HEK293 (cell line): Measurements from ENCODE around the gene MARCHF3.

Experiments used
- CTCF ChIA-PET: fragments of 350-600 bp; formaldehyde crosslinking; extraction: SDS; loops from one replicate; lab custom pipeline; 2021; ENCODE audit warnings: antibody characterized with exemption; lab: Yijun Ruan, JAX
- POLR2A ChIA-PET: fragments of 300-600 bp; formaldehyde crosslinking; extraction: SDS; loops from one replicate; lab custom pipeline; 2020; ENCODE audit warnings: antibody characterized with exemption, inconsistent platforms; lab: Yijun Ruan, JAX
- H3K27ac ChIP-seq: fragments of 200-500 bp; sonication (Bioruptor generic); 2 replicates; pipeline ENCODE4 v1.5.1; 2014; ENCODE audit warnings: low read depth, low read length, control low read depth, inconsistent platforms; ENCODE audit errors: extremely low read depth
- H3K36me3 ChIP-seq, 2 experiments: fragments of 200-500 bp in 1 of 2; sonication (Bioruptor generic) in 1 of 2; 1 replicate in 1 of 2; 2 replicates in 1 of 2; pipeline ENCODE4 v1.5.1; 2014 to 2017; ENCODE audit warnings: inconsistent platforms in 2 of 2, low read length in 2 of 2; ENCODE audit not compliant: control insufficient read depth in 2 of 2, insufficient read depth in 1 of 2
- H3K4me1 ChIP-seq: fragments of 200-500 bp; sonication (Bioruptor generic); 2 replicates; pipeline ENCODE4 v1.5.1; 2014; ENCODE audit warnings: mild to moderate bottlenecking, low read length, inconsistent platforms; ENCODE audit not compliant: control insufficient read depth, insufficient read depth
- H3K4me3 ChIP-seq: 2 replicates; pipeline ENCODE4 v1.5.1; 2011; ENCODE audit warnings: low read depth, mild to moderate bottlenecking, control low read depth, low read length, moderate library complexity
- H3K9me3 ChIP-seq: fragments of 200-500 bp; sonication (Bioruptor generic); 2 replicates; pipeline ENCODE4 v1.5.1; 2014; ENCODE audit warnings: low read depth, low read length, inconsistent platforms; ENCODE audit not compliant: control insufficient read depth, insufficient read depth
- HIC1 ChIP-seq: fragments of 450-650 bp; formaldehyde crosslinking; IDR thresholded peaks from 2 replicates; pipeline ENCODE4 v1.5.1; 2016; ENCODE audit warnings: missing biosample characterization, missing genetic modification characterization
- INSM2 ChIP-seq: fragments of 450-650 bp; formaldehyde crosslinking; IDR thresholded peaks from 2 replicates; pipeline ENCODE4 v1.5.1; 2016; ENCODE audit warnings: missing biosample characterization, missing genetic modification characterization
- KLF1 ChIP-seq: fragments of 450-650 bp; formaldehyde crosslinking; IDR thresholded peaks from 2 replicates; pipeline ENCODE4 v1.5.1; 2016; ENCODE audit warnings: missing biosample characterization, missing genetic modification characterization
- KLF17 ChIP-seq: fragments of 450-650 bp; formaldehyde crosslinking; IDR thresholded peaks from 2 replicates; pipeline ENCODE4 v1.5.1; 2016; ENCODE audit warnings: missing biosample characterization, missing genetic modification characterization
- SCRT2 ChIP-seq: fragments of 450-650 bp; formaldehyde crosslinking; IDR thresholded peaks from 2 replicates; pipeline ENCODE4 v1.5.1; 2016; ENCODE audit warnings: missing biosample characterization, missing genetic modification characterization
- SP3 ChIP-seq: fragments of 450-650 bp; formaldehyde crosslinking; IDR thresholded peaks from 2 replicates; pipeline ENCODE4 v1.5.1; 2016; ENCODE audit warnings: missing biosample characterization, missing genetic modification characterization
- YY1 ChIP-seq: fragments of 450-650 bp; formaldehyde crosslinking; IDR thresholded peaks from 2 replicates; pipeline ENCODE4 v1.5.1; 2018; ENCODE audit warnings: missing biosample characterization, missing genetic modification characterization
- ZBTB21 ChIP-seq: fragments of 450-650 bp; formaldehyde crosslinking; IDR thresholded peaks from 2 replicates; pipeline ENCODE4 v1.5.1; 2017; ENCODE audit warnings: missing biosample characterization, missing genetic modification characterization
- ZBTB48 ChIP-seq: fragments of 450-650 bp; formaldehyde crosslinking; IDR thresholded peaks from 2 replicates; pipeline ENCODE4 v1.5.1; 2016; ENCODE audit warnings: missing biosample characterization, missing genetic modification characterization
- ZBTB6 ChIP-seq: fragments of 450-650 bp; formaldehyde crosslinking; IDR thresholded peaks from 2 replicates; pipeline ENCODE4 v1.5.1; 2017; ENCODE audit warnings: missing biosample characterization, missing genetic modification characterization
- ZEB2 ChIP-seq: fragments of 450-650 bp; formaldehyde crosslinking; IDR thresholded peaks from 2 replicates; pipeline ENCODE4 v1.5.1; 2016; ENCODE audit warnings: missing biosample characterization, missing genetic modification characterization
- ZNF140 ChIP-seq: fragments of 450-650 bp; formaldehyde crosslinking; IDR thresholded peaks from 2 replicates; pipeline ENCODE4 v1.5.1; 2016; ENCODE audit warnings: missing biosample characterization, missing genetic modification characterization
- ZNF214 ChIP-seq: fragments of 450-650 bp; formaldehyde crosslinking; IDR thresholded peaks from 2 replicates; pipeline ENCODE4 v1.5.1; 2017; ENCODE audit warnings: missing biosample characterization, mild to moderate bottlenecking, missing genetic modification characterization, borderline replicate concordance
- ZNF362 ChIP-seq: fragments of 450-650 bp; formaldehyde crosslinking; IDR thresholded peaks from 2 replicates; pipeline ENCODE4 v1.5.1; 2016; ENCODE audit warnings: missing biosample characterization, missing genetic modification characterization
- ZNF473 ChIP-seq: fragments of 450-650 bp; formaldehyde crosslinking; IDR thresholded peaks from 2 replicates; pipeline ENCODE4 v1.5.1; 2017; ENCODE audit warnings: missing biosample characterization, missing genetic modification characterization
- ZNF654 ChIP-seq: fragments of 450-650 bp; formaldehyde crosslinking; IDR thresholded peaks from 2 replicates; pipeline ENCODE4 v1.5.1; 2016; ENCODE audit warnings: low read depth, missing biosample characterization, missing genetic modification characterization
- ZNF791 ChIP-seq: fragments of 450-650 bp; formaldehyde crosslinking; IDR thresholded peaks from 2 replicates; pipeline ENCODE4 v1.5.1; 2016; ENCODE audit warnings: missing biosample characterization, missing genetic modification characterization
- ZNF830 ChIP-seq: fragments of 450-650 bp; IDR thresholded peaks from 2 replicates; pipeline ENCODE4 v1.5.0; 2018; ENCODE audit warnings: missing biosample characterization, missing genetic modification characterization, low read depth, mild to moderate bottlenecking, moderate library complexity
- ZNF837 ChIP-seq: fragments of 450-650 bp; formaldehyde crosslinking; IDR thresholded peaks from 2 replicates; pipeline ENCODE4 v1.5.1; 2016; ENCODE audit warnings: missing biosample characterization, missing genetic modification characterization
- ZSCAN18 ChIP-seq: fragments of 450-650 bp; formaldehyde crosslinking; IDR thresholded peaks from 2 replicates; pipeline ENCODE4 v1.5.1; 2016; ENCODE audit warnings: missing biosample characterization, missing genetic modification characterization
- ZSCAN4 ChIP-seq: fragments of 450-650 bp; formaldehyde crosslinking; IDR thresholded peaks from 2 replicates; pipeline ENCODE4 v1.5.1; 2017; ENCODE audit warnings: missing biosample characterization, missing genetic modification characterization

MARCHF3 gene

GRCh38 chr5:127077366-127077765 lies 47.0 kb upstream of the MARCHF3 start (continued):
- no peak for TF ChIP-seq INSM2
- TF ChIP-seq KLF1 (tag by site-specific recombination), result no peak
- no peak for TF ChIP-seq ZBTB21
- no peak for TF ChIP-seq SP3 (tag by site-specific recombination)
- TF ChIP-seq ZBTB48 (tag by site-specific recombination), result no peak
- no peak for TF ChIP-seq ZNF473
- TF ChIP-seq SCRT2 (tag by site-specific recombination), result no peak

- no peak for TF ChIP-seq KLF17
- TF ChIP-seq ZNF830 (tag by site-specific recombination), result no peak
- no peak for TF ChIP-seq ZNF654 (tag by site-specific recombination)
- no peak for TF ChIP-seq ZBTB6 (tag by site-specific recombination)
- TF ChIP-seq HIC1, result no peak
- no peak for TF ChIP-seq YY1 (tag by site-specific recombination)
- TF ChIP-seq ZNF214 (tag by site-specific recombination), result no peak
- TF ChIP-seq ZNF791 (tag by site-specific recombination), result no peak
- no peak for TF ChIP-seq ZSCAN18 (tag by site-specific recombination)
- no peak for TF ChIP-seq ZEB2 (tag by site-specific recombination)
- no peak for TF ChIP-seq ZNF140 (tag by site-specific recombination)
- TF ChIP-seq ZNF362 (tag by site-specific recombination), result no peak
- no peak for TF ChIP-seq ZNF837 (tag by site-specific recombination)
- no peak for TF ChIP-seq ZSCAN4
- POLR2A ChIA-PET, result interaction anchor here (0.5 kb wide), 1 partner anchor 299 kb away, joined by 3 read pairs; no protein-coding TSS in a partner anchor
- H3K4me1 ChIP-seq, result peaks cover 13% of the 10 kb centered on the region
- H3K9me3 ChIP-seq, result no peaks in the 10 kb centered on the region
- H3K36me3 ChIP-seq, result no peaks in the 10 kb centered on the region
- no peak overlapping the region; the same call in 1 of the 2 replicates for H3K27ac ChIP-seq
- CTCF ChIA-PET, result no interaction called here
- H3K4me3 ChIP-seq, result no peak overlapping the region
Measured at GRCh38 chr5:127076315-127077129, 46.2 kb upstream of the MARCHF3 start.
